Fibroblast of peridontal ligament (primary cell): ENCODE measurements around the gene ARHGAP26.
A peak's percentile ranks its signal among the peaks of the same experiment; 100 is the strongest.

Experiments
- DNase-seq: peaks from one replicate; pipeline ENCODE4 v3.0.0-alpha.2; 2010; ENCODE audit errors: extremely low read depth

ARHGAP26 gene

GRCh38 chr5:142749321-142749720, 20.9 kb upstream of the ARHGAP26 start:
- peak; percentile 36 for DNase-seq

GRCh38 chr5:142753116-142753631, 17.0 kb upstream of the ARHGAP26 start:
- DNase-seq: no peak

- no peak for DNase-seq
Observed at GRCh38 chr5:142754031-142754430, 16.1 kb upstream of the ARHGAP26 start.

- DNase-seq: no peak
Observed at GRCh38 chr5:142756576-142756975, 13.6 kb upstream of the ARHGAP26 start.

DNA sequence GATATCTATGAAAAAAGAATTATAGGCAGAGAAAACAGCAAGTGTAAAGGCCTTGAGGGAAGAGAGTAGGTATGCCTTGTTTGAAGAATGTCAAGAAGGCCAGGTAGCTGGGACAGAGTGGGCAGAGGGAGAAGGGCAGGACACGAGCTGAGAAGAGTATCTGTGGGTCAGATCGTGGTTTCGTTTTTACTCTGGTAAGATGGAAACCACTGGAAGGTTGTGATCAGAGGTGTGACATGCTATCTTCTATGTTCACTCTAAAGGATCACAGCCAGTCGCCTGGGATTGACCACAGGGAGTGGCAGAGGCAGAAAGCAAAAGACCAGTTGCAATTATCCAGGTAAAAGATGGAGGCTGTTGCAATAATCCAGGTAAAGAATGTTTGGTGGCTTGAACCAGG, 12.6 kb upstream of the ARHGAP26 start:
- no peak for DNase-seq

DNA sequence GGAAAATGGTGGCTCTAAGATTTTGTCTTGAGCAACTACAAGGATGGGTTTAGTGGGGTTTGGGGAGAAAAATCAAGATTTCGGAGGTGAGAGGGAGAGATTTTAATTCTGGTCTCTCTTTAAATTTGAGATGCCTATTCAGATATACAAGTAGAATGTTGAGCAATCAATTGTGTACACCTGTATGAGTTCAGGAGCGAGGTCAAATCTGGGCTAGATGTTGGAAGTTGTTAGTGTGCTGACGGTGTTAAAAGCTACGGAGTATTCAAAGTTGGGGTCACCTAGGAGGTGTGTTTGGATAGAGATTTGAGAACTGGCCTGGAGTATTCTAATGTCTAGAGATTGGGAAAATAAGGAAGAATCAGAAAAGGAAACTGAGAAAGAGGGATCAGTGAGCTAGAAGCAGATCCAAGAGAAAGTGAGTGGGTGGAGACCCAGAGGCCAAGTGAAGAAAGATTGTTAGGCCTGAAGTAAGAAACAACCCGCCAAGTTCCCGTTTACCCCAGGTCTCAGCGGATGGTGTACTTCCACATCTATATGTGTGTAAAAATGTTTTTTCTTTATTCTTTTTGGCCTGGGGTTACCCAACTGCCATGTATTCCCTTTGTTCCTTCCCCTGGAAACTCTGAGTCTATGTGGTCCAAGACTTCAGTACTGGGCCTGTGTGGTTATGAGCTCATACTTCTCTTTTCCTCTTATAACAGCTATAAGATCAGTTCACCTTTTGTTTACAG, 11.9 kb upstream of the ARHGAP26 start:
- no peak for DNase-seq

GRCh38 chr5:142758796-142759145, 11.4 kb upstream of the ARHGAP26 start:
- no peak for DNase-seq

GRCh38 chr5:142763701-142764100, 6.5 kb upstream of the ARHGAP26 start:
- no peak for DNase-seq

GRCh38 chr5:142767178-142767577, 3.0 kb upstream of the ARHGAP26 start:
- no peak for DNase-seq

DNA sequence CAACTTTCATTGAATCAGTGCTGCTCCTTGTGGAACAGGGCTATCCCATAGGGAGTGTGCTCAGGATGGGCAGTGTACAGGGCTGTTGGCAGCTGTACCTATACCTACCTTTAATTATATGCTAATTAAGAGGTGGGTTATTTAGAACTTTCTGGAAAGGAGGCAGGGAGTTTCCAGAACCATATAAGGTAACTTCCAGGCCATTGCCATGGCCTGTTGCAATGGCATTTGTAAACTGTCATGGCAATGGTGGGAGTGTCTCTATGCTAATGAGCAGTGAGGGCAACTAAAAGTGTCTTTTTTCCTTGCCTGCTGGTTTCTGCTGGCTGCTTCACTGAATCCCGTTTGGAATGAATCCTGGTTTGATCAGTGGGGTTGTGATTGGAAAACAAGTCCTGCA, 2.3 kb upstream of the ARHGAP26 start:
- DNase-seq: no peak

DNA sequence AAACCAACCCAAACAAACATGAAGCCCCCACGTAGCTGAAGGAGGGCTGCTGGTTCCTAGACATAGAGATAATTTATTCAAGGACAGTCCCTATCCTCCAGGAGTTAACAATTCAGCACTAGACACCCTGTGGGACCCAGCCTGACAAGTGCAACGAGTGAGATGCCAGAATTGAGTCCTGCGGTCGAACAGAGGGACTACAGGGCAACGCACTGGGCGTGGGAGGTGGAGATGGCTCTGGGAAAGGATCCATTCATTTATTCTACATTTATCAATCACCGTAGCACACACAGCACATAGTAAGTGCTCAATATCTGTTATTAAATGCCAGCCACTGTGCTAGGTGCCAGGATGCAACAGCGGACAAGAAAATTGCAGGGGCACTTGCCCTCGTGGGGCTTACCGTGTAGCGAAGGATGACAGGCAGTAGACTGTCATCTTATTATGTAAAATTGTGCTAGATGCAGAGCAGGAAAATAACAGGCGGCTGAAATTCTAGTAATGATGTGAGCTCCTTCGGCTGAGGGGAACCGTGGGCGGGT, 855 bp upstream of the ARHGAP26 start:
- DNase-seq: no peak

DNA sequence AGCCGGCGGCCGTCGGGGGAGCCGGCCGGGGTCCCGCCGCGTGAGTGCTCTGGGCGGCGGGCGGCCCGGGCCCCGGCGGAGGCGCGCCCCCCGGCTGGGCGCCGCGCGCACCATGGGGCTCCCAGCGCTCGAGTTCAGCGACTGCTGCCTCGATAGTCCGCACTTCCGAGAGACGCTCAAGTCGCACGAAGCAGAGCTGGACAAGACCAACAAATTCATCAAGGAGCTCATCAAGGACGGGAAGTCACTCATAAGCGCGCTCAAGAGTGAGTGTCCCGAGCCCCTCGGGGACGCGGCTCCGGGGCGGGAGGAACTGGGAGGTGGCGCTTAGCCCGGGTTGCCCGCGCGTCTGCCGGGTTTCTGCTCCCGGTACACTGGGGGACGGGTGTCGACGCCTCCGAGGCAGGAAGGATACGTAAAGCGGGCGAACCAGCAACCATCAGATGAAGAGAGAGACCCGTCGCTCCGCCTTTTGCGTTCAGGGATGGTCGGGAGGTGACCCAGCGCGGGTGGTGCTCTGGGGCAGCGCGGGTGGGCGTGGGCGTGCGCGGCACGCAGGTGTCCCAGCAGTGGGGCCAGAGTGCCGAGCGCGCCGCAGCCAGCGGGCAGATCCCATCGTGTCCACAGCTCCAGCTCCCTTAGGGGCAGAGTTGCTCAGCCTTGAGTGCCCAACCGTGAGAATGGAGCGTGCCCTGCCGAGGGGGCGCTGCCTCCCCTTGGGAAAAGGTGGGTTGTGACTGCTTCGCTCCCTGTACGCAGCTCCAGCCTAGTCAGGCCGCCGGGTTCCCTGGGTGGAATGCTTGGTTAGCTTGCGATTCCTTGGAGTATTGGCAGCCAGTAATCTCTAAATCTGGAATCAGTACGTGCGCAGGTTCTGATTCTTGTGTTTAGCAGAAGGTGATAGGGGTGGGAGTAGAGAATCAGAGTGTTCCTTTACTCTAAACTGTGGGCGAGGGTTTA, 753 bp downstream of the ARHGAP26 start:
- DNase-seq: no peak

- no peak for DNase-seq
Observed at GRCh38 chr5:142771666-142772065, 1.5 kb downstream of the ARHGAP26 start.

- DNase-seq: no peak
Observed at GRCh38 chr5:142772446-142773293, 2.5 kb downstream of the ARHGAP26 start.

GRCh38 chr5:142777099-142777498, 6.9 kb downstream of the ARHGAP26 start:
- no peak for DNase-seq

GRCh38 chr5:142777850-142778249, 7.7 kb downstream of the ARHGAP26 start:
- DNase-seq: no peak

GRCh38 chr5:142779163-142779840, 9.1 kb downstream of the ARHGAP26 start:
- no peak for DNase-seq

GRCh38 chr5:142780871-142781270, 10.7 kb downstream of the ARHGAP26 start:
- no peak for DNase-seq

DNA sequence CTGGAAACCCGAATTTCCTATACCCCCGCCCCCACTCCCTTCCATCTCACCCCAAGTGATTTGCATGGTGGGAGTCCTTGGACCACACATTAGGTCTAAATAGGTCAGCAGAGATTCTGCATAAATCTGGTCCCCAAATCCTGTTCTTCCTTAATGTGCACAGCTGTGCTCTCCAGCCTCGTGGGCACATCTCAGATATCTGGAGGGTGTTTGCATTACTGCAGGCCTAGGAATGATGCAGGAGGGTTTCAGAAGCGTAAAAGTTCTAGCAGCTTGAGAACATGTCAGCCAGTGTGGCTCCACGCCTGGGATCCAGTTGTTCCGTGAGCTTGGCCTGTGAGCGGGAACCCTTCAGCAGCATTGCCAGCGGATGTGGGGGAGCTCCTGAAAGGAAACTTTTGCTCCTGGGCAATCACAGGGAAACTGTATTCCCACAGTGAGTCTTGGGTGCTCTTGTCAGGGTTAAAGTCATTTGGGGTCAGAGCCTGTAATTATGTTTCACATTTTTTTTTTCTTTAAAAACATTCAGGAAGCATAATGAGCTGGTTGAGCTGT, 12.9 kb downstream of the ARHGAP26 start:
- DNase-seq: no peak

- DNase-seq: peak; percentile 13
Observed at GRCh38 chr5:142783601-142784341, 13.6 kb downstream of the ARHGAP26 start.
